Thyroid gland (tissue), 4 donors: Measurements from ENCODE around the gene BOLL.

Experiments
- POLR2A ChIP-seq, 2 donors: fragments of 450-650 bp; IDR thresholded peaks; one replicate each; pipeline ENCODE4 v1.6.1; 2017; ENCODE audit warnings: antibody characterized with exemption in 2 of 2, mild to moderate bottlenecking in 2 of 2, moderate library complexity in 1 of 2
- TF ChIP-seq, protein P1 (sequence below), 6 experiments: fragments of 200-600 bp in 3 of 6; fragments of 450-650 bp in 3 of 6; sonication (generic) in 3 of 6; IDR thresholded peaks; one replicate each; pipeline ENCODE4 v1.5.1; 2016 to 2019; ENCODE audit warnings: antibody characterized with exemption in 6 of 6, mild to moderate bottlenecking in 2 of 6, inconsistent platforms in 1 of 6, moderate library complexity in 1 of 6

DNA sequence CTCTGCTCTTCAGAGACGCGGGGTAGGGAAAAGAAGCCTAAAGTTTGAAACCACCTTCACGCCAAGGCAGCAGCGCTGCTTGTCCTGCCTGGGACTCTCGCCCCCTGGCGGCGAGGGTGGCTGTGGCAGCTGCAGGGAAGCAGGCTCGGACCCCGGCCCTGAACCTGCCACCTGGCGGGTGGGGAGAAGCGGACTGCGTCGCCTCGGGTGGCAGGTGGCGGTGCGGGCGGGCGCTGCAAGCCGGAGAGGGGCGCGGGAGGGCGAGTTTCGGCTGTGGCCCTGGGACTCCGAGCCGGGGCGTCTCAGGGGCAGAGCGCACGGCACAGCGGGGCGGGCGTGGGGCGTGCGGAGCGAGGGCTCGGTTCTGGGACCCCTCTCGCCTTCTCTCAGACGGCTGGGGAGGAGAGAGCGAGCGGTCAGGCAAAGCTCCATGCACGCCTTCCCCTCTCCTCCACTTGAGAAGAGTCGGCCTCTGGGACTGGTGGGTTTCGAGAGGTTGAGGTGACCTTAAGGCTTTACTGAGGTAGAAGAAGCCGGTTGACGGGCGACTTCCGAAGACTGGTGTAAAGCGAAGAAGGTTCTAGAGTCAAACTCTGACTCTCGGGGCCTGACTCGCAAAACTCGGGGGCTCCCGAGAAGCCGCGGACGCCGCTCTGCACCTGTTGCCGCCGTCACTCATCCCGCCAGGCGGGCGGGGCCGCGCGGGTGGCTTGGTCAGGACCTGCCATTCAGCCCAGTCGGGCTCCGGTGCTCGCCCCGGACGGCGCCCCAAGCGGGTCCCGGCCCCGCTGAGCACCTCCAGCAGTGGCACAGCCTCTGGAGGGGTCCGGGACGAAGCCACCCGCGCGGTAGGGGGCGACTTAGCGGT, 1.1 kb upstream of the BOLL start:
- TF ChIP-seq, protein P1, sequence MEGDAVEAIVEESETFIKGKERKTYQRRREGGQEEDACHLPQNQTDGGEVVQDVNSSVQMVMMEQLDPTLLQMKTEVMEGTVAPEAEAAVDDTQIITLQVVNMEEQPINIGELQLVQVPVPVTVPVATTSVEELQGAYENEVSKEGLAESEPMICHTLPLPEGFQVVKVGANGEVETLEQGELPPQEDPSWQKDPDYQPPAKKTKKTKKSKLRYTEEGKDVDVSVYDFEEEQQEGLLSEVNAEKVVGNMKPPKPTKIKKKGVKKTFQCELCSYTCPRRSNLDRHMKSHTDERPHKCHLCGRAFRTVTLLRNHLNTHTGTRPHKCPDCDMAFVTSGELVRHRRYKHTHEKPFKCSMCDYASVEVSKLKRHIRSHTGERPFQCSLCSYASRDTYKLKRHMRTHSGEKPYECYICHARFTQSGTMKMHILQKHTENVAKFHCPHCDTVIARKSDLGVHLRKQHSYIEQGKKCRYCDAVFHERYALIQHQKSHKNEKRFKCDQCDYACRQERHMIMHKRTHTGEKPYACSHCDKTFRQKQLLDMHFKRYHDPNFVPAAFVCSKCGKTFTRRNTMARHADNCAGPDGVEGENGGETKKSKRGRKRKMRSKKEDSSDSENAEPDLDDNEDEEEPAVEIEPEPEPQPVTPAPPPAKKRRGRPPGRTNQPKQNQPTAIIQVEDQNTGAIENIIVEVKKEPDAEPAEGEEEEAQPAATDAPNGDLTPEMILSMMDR (IDR thresholded peaks at IDR 0.05): peak in 3 of 6 experiments; percentile 14 to 55 (median 26)
- no peak for TF ChIP-seq POLR2A (IDR thresholded peaks at IDR 0.05)
